ENCODE measurements around the gene KISS1. TPM values are rescaled to one million over a fixed set of nuclear protein-coding genes. Genes with fewer than 3 reads are reported as not detected.
"Not testable (repeated sequence)": the region's sequence is repeated elsewhere in the genome, so short reads cannot be mapped to it uniquely, and the experiment has no call there.

KISS1 gene
- polyA plus RNA-seq (2013, experiment 1 of 2; ENCODE audit: insufficient read length), result 3.7 TPM
- polyA plus RNA-seq (2013, experiment 2 of 2; ENCODE audit: insufficient read length), result 3.8 TPM

GRCh38 chr1:204196068-204196795 is at the start of gene KISS1:
Gene KISS1 (minus strand): TSS chr1:204196491. CDS start chr1:204192876, 3,615 bp downstream.
- no peak for DNase-seq

- DNase-seq, result no peak
Observed at GRCh38 chr1:204242920-204243319, 46.6 kb upstream of the KISS1 start.

- no peak for DNase-seq
Observed at GRCh38 chr1:204241914-204242313, 45.6 kb upstream of the KISS1 start.

- DNase-seq, result no peak
Observed at GRCh38 chr1:204241050-204241449, 44.8 kb upstream of the KISS1 start.

- no peak for DNase-seq
Observed at GRCh38 chr1:204240233-204240632, 43.9 kb upstream of the KISS1 start.

- not testable (repeated sequence) for DNase-seq
Observed at GRCh38 chr1:204239401-204239800, 43.1 kb upstream of the KISS1 start.

GRCh38 chr1:204238520-204238919 is 42.2 kb upstream of the KISS1 start:
- DNase-seq, result not testable (repeated sequence)

- not testable (repeated sequence) for DNase-seq
Observed at GRCh38 chr1:204237515-204237914, 41.2 kb upstream of the KISS1 start.

GRCh38 chr1:204232526-204232925 is 36.2 kb upstream of the KISS1 start:
- DNase-seq, result peak; percentile 78

GRCh38 chr1:204230211-204230610 is 33.9 kb upstream of the KISS1 start:
- DNase-seq, result no peak

- DNase-seq, result no peak
Observed at GRCh38 chr1:204228896-204229295, 32.6 kb upstream of the KISS1 start.

GRCh38 chr1:204227996-204228785 is 31.9 kb upstream of the KISS1 start:
- DNase-seq, result no peak

- DNase-seq, result no peak
Observed at GRCh38 chr1:204227351-204227750, 31.1 kb upstream of the KISS1 start.

- DNase-seq, result peak; percentile 13
Observed at GRCh38 chr1:204225841-204226735, 29.8 kb upstream of the KISS1 start.

- DNase-seq, result no peak
Observed at GRCh38 chr1:204224655-204225054, 28.4 kb upstream of the KISS1 start.

- DNase-seq, result no peak
Observed at GRCh38 chr1:204223129-204223860, 27.0 kb upstream of the KISS1 start.

GRCh38 chr1:204222764-204223055 is 26.4 kb upstream of the KISS1 start:
- no peak for DNase-seq

- DNase-seq, result no peak
Observed at GRCh38 chr1:204222006-204222763, 25.9 kb upstream of the KISS1 start.

GRCh38 chr1:204221271-204221670 is 25.0 kb upstream of the KISS1 start:
- no peak for DNase-seq

GRCh38 chr1:204219971-204220616 is 23.8 kb upstream of the KISS1 start:
- no peak for DNase-seq

- DNase-seq, result no peak
Observed at GRCh38 chr1:204218552-204218951, 22.3 kb upstream of the KISS1 start.

All from fibroblast of skin of scalp (primary cell).